Activated CD8-positive, alpha-beta memory T cell treated with anti-CD3 and anti-CD28 coated beads, Interleukin-2, amount 50 U/mL, for 24 hours (primary cell): ENCODE results near the gene RARA.

ENCODE experiments used
- DNase-seq: peaks from one replicate; pipeline ENCODE4 v3.0.0-alpha.2; 2020; ENCODE audit errors: extremely low read depth

Gene RARA

GRCh38 chr17:40329839-40330794 lies 21.1 kb downstream of the RARA start:
- no peak for DNase-seq

GRCh38 chr17:40330850-40331470 lies 22.0 kb downstream of the RARA start:
- DNase-seq, result no peak

GRCh38 chr17:40331743-40332641 lies 23.0 kb downstream of the RARA start:
- no peak for DNase-seq

- DNase-seq, result no peak
Measured at GRCh38 chr17:40333781-40334448, 24.9 kb downstream of the RARA start.

DNA sequence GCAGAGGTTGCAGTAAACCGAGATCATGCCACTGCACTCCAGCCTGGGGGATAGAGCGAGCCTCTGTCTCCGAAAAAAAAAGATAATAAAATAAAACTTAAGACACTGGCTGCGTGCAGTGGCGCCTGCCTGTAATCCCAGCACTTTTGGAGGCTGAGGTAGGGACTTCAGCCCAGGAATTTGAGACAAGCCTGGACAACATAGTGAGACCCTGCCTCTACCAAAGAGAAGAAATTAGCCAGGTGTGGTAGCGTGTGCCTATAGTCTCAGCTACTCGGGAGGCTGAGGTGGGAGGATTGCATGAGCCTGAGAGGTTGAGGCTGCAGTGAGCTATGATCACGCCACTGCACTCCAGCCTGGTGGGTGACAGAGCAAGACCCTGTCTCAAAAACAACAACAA lies 26.6 kb downstream of the RARA start:
- no peak for DNase-seq

DNA sequence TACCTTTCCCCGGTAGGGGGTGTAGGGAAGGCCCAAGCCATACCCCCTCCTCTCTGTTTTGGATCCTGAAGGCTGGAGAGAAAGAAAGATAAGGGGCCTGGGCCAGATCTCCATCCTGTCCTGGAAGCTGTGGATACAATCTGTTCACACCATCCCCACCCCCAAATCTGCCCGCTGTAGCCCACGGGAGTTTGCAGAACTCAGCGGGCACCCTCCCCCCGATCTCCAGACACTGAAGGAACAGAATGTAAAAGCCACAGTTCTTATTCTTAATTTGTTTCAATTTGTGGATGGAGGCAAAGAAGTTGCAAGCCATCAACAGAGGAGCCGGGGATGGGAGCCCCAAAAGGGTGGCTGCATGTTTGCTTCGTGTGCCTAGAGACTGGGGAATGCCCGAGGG lies 28.4 kb downstream of the RARA start:
- DNase-seq, result no peak

DNA sequence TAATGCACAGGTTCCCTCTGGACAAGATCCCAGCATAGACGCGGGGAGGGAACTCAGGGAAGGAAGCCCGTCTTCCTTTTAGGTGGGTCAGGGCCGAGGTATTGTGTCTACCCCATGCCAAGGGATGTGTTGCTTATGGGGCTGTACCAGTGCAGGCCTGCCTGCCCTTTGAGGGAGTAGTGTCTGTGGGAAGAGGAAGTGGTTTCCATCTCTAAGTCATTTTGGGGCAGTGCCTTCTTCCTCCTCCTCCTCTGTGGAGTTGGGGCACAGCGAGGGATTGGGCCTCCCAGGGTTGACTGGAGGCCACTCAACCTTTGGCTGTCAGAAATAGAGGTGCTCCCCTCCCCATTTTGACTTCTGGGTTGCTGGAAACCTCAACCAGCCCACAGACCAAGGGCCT lies 29.1 kb downstream of the RARA start:
- no peak for DNase-seq

DNA sequence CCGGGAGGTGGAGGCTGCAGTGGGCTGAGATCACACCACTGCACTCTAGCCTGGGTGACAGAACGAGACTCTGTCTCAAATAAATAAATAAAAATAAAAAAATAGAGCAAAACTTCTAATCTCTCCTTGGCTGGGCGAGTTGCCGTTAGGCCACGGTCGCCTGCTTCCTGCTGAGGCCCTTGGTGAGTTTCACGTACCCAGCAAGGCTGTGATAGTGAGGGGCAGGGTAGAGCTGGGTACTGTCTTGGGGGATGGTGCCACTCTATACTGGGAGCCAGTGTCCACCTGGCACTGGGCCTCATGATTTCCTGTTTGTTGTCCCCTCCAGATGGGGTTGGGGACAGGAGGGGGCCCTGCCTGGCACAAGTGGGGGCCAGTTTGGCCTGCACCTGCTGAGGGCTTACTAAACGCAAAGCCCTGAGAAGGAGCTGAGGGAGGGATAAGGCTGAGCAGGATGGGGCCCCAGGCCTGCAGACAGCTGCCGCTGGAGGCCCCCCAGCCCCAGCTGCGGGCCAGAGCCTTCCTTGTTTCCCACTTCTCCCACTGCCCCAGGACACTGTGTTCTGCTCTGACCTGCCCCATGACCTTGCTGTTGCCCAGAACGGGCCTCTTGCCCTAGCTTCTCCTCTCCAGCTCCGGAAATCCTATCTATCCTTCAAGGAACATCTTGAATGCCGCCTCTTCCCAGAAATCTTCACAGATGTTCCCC lies 30.1 kb downstream of the RARA start:
- no peak for DNase-seq

DNA sequence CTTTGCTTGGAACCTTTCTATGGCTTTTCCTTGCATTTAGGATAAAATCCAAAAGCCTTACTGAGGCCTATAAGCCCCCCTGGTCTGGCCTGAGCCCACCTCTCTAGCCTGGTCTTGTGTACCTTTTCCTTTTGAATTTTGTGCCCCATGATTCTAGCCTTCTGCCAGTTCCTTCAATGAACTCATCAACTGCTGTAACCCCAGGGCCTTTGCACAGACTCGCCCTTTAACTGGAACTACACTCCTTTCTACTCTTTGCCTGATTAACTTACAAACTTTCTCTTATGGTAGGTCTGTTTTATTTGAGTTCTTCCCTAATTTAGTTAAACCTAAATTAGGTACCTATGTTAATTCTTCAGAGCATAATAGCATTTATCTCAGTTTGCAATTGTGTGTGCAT lies 31.3 kb downstream of the RARA start:
- no peak for DNase-seq

DNA sequence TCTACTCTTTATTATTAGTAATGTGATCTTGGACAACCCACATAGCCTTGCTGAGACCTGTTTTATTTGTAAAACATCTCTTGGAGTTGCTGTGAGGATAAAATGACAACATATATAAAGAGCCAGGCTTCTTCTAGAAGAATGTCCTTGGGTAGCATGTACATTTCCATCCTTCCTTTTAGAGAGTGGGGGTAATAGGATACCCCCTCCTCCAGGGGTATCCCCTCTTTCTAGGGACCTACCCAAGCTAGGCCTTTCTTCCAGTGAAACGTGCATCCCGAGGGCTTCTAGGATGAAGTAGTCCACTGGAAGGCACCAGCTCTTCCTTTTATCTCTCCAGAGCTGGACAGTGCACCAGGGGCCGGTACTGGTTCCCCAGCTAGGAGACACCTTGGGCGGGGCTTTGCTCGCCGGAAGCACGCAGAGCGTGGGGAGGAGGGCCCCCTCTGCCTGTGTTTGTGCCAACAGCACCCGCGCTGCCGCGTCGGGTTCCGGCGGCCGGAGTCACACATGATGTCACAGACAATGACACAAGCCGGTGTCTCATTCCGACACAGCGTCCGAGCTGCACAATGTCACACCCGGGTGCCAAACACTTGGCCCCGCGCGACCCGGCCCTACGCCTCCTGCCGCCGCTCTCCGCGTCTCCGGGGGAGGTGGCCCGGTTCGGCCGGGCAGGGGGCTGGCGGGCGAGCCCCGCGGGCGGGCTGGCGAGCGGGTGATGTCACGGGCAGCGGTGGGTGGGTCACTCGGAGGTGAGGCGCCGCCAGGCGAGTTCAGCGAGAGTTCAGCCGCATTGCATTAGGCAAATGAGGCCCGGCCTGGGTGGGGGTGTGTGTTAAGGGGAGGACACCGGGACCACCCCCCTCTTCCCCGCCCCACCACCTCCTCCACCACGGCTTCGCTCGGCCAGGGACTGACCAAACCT lies 32.2 kb downstream of the RARA start:
- DNase-seq, result no peak

GRCh38 chr17:40341808-40342503 lies 33.0 kb downstream of the RARA start:
- DNase-seq, result no peak

- no peak for DNase-seq
Measured at GRCh38 chr17:40342504-40343218, 33.7 kb downstream of the RARA start.

DNA sequence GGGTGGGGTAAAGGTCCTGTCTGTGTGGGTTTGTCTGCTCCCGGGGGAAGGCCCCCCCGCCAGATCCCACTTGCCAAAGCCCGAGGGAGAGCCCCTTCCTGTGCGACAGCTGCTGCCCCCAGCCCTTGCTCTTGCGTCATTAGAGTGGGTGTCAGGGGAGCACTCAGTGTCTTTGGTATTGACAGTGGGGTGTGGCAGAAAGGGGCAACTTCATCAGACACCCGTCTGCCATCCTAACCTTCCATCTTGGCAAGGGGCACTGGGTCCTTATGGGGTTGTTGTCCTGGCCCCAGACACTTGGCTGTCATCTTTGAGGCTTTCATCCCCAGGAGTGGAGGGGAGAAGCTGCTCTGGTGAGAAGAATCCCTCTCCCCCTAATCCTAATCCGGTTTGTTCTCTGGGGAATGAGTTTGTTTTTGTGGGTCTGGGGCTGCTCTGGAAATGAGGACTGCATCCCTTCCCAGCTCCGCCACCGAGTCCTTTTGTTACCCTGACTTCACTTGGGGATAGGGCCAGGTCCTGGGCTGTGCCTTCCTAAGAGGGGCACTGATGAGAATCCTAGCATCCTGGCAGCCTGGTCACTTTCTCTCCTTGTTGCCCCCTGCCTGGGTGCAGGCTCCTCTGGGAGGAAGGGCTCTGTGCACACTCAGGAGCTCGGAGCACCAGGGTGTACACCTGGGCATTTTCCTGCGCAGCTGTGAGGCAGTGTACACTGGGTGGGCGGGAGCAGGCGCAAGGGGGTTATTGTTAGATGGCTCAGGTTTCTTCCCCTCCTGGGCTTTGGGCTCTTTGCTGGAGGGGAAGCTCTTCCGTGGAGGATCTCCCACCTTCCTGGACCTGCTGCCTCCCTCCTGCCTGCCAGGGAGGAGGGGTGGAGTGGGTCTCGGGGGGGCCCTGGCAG lies 34.5 kb downstream of the RARA start:
- DNase-seq, result no peak

GRCh38 chr17:40344421-40345160 lies 35.6 kb downstream of the RARA start:
- no peak for DNase-seq

- DNase-seq, result no peak
Measured at GRCh38 chr17:40345161-40345993, 36.4 kb downstream of the RARA start.
